Vagina (tissue), 2 donors: ENCODE measurements around the gene C16orf74.

Experiments
- CTCF ChIP-seq, 3 experiments: fragments of 450-650 bp in 2 of 3; fragments of 200-600 bp in 1 of 3; sonication (generic) in 1 of 3; IDR thresholded peaks; one replicate each; pipeline ENCODE4 v1.5.1; 2017 to 2019; ENCODE audit warnings: antibody characterized with exemption in 3 of 3, mild to moderate bottlenecking in 2 of 3, moderate library complexity in 2 of 3
- POLR2A ChIP-seq, 2 donors: fragments of 450-650 bp; IDR thresholded peaks; one replicate each; pipeline ENCODE4 v1.6.1; 2017; ENCODE audit warnings: antibody characterized with exemption in 2 of 2, mild to moderate bottlenecking in 2 of 2, moderate library complexity in 2 of 2
- POLR2AphosphoS5 ChIP-seq, 2 donors: sonication (generic); formaldehyde crosslinking; IDR thresholded peaks; one replicate each; pipeline ENCODE4 v1.9.0; 2017; ENCODE audit warnings: antibody characterized with exemption in 2 of 2, mild to moderate bottlenecking in 2 of 2, low read depth in 1 of 2; ENCODE audit not compliant: insufficient read depth in 1 of 2

- no peak for TF ChIP-seq POLR2A (IDR thresholded peaks at IDR 0.05)
- TF ChIP-seq CTCF (IDR thresholded peaks at IDR 0.05): no peak
- TF ChIP-seq POLR2AphosphoS5 (IDR thresholded peaks at IDR 0.05; ENCODE audit: insufficient read depth in 1 of 2, low read depth in 1 of 2): no peak
Measured at GRCh38 chr16:85751698-85752501, 1.0 kb upstream of the C16orf74 start.
